SIG-M5 (cell line): ENCODE results near the gene PREB.
A peak's percentile ranks its signal among the peaks of the same experiment; 100 is the strongest.
"Not testable (repeated sequence)": the region's sequence is repeated elsewhere in the genome, so short reads cannot be mapped to it uniquely, and the experiment has no call there.

Source experiments
- DNase-seq: peaks from one replicate; lab custom pipeline; 2025; lab: John Stamatoyannopoulos, UW

PREB gene, protein sequence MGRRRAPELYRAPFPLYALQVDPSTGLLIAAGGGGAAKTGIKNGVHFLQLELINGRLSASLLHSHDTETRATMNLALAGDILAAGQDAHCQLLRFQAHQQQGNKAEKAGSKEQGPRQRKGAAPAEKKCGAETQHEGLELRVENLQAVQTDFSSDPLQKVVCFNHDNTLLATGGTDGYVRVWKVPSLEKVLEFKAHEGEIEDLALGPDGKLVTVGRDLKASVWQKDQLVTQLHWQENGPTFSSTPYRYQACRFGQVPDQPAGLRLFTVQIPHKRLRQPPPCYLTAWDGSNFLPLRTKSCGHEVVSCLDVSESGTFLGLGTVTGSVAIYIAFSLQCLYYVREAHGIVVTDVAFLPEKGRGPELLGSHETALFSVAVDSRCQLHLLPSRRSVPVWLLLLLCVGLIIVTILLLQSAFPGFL

GRCh38 chr2:27133905-27134780, at the start of gene PREB:
PREB (minus strand) TSS chr2:27134636; CDS start chr2:27134421, 215 bp downstream.
- DNase-seq, result peak; percentile 30

DNA sequence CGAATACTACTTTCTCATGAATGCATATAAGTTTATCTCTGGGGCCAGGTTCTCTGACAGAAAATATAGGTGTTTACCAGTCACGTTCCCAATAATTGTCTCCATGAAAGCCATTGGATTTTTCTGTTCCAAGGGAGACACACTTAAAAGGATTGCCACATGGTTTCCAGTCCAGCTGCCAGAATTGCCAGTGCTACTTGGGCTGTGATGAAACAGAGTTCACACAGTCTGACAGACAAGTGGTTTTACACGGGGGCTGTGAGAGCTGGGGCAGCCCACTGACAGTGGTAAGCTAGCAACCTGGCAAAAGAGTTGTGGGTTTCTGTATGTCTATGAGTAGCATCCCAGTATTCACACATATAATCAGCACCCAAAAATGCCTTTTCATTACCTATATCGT, 49.7 kb upstream of the PREB start:
- DNase-seq, result no peak

- no peak for DNase-seq
Measured at GRCh38 chr2:27182346-27182745, 47.9 kb upstream of the PREB start.

- DNase-seq, result no peak
Measured at GRCh38 chr2:27179344-27180000, 45.0 kb upstream of the PREB start.

DNA sequence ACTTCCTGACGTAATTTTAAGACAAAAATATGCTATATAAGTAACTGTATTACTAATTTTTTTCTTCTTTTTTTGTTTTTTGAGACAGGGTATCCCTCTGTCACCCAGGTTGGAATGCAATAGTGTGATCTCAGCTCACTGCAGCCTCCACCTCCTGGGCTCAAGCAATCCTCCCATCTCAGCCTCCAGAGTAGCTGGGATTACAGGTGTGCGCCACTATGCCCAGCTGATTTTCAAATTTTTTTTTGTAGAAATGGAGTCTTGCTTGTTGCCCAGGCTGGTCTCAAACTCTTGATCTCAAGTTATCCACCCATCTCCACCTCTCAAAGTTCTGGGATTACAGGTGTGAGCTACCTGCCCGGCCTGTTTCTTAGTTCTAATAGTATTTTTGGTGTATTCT, 44.0 kb upstream of the PREB start:
- no peak for DNase-seq

GRCh38 chr2:27177441-27178351, 43.3 kb upstream of the PREB start:
- DNase-seq, result no peak

GRCh38 chr2:27175781-27176180, 41.3 kb upstream of the PREB start:
- DNase-seq, result not testable (repeated sequence)

GRCh38 chr2:27175330-27175729, 40.9 kb upstream of the PREB start:
- DNase-seq, result no peak

DNA sequence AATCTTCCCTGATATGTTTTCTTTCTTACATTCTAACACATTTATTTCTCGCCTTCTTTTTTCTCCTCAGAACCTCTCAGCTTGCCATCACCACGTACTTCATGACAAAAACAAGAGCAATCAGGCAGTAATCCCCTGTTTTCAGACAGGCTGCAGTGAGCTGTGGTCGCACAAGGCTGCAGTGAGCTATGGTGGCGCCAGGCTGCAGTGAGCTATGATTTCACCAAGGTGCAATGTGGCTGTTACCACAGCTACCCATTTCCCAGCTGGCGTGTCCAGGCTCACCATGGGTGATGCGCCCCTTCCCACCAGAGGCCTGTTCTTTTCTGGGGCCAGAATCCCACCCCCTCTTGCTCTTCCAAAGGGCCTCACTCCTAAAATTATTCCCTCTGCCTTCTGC, 40.2 kb upstream of the PREB start:
- no peak for DNase-seq

DNA sequence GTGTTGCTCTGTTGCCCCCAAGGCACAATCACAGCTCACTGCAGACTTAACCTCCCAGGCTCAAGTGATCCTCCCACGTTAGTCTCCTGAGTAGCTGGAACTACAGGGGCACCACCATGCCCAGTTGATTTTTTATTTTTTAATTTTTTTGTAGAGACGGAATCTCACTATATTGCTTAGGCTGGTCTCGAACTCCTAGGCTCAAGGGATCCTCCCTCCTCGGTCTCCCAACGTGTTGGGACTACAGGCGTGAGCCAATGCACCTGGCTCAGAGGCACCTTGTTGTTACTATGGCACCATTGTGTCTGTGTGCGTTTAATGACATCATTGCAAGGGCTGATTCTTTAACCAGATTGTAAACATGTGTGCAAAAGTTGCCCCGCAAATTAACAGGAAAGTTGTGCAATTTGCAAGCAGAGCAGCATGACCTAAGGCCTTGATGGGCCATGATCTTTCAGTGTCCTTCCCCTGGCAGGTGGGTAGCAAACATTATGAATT, 37.0 kb upstream of the PREB start:
- DNase-seq, result no peak

DNA sequence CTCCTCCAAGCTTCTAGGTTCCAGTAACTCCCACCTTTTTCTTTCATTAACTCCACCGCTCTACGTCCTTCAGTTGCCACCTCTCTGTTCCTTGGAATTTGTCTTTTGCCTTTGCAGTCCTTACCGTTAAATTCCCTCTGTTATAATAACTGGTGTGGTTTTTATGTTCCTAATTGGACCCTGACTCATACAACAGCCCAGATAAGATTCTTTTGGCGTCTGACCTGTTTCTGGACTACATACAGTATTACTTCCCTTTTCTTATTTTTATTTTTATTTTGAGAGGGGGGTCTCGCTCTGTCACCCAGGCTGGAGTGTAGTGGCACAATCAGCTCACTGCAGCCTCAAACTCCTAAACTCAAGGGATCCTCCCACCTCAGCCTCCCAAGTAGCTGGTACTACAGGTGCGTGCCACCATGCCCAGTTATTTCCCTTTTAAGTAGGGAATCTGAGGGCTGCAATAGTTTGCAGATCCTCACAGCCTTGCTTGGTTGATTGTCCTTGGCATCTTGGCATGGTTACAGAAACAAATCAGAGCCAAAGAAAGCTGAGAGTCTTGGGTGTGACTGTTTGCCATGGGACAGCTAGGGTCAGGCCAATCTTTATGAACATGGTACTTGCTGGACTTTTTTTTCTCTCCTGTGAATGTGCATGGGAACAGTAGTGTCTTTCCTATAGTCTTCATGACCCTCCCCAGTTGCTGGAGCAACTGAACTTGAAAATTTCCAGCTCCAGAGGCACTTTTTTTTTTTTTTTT, 36.3 kb upstream of the PREB start:
- DNase-seq, result no peak

GRCh38 chr2:27164960-27165763, 30.7 kb upstream of the PREB start:
- DNase-seq, result no peak

GRCh38 chr2:27162151-27163121, 28.0 kb upstream of the PREB start:
- DNase-seq, result no peak

- DNase-seq, result no peak
Measured at GRCh38 chr2:27160191-27160590, 25.8 kb upstream of the PREB start.

GRCh38 chr2:27159271-27159670, 24.8 kb upstream of the PREB start:
- DNase-seq, result no peak

DNA sequence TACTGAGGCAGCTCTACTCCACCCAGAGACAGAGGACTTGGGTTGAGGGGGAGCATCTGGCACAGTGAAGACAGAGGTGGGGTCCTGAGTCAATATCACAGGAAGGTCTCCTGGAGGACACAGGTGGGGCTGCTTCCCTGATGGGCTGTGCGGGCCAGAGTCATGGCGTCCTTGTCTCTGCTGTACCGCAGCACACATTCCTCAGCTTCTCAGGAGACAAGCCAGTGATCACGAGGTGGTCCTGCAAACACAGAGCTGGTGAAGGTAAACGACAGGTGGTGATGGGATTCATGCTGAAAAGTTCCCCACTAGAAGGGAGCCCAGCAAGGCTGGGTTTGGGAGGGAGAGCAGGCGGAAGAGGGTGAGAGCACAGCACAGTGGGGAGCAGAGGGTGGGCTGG, 24.0 kb upstream of the PREB start:
- DNase-seq, result no peak

GRCh38 chr2:27155069-27155520, 20.7 kb upstream of the PREB start:
- no peak for DNase-seq

GRCh38 chr2:27154488-27154887, 20.1 kb upstream of the PREB start:
- no peak for DNase-seq
